WERI-Rb-1 (cell line): ENCODE data around the gene PI4K2A.

Experiments used
- DNase-seq: peaks from one replicate; pipeline ENCODE4 v3.0.0-alpha.2; 2020
- H3K27ac ChIP-seq: fragments of 250-450 bp; sonication (Bioruptor Pico); 2 replicates; pipeline ENCODE4 v1.5.1; 2020; ENCODE audit warnings: mild to moderate bottlenecking, moderate library complexity
- H3K27me3 ChIP-seq: fragments of 250-450 bp; sonication (Bioruptor Pico); 2 replicates; pipeline ENCODE4 v1.5.1; 2021; ENCODE audit warnings: mild to moderate bottlenecking, low read depth, moderate library complexity; ENCODE audit not compliant: insufficient read depth, severe bottlenecking
- H3K36me3 ChIP-seq: fragments of 250-450 bp; sonication (Bioruptor Pico); 2 replicates; pipeline ENCODE4 v1.5.1; 2020; ENCODE audit warnings: mild to moderate bottlenecking, moderate library complexity
- H3K4me3 ChIP-seq: 2 replicates; pipeline ENCODE4 v1.5.1; 2011; ENCODE audit warnings: low read depth, mild to moderate bottlenecking, control low read depth, low read length
- H3K9me3 ChIP-seq: fragments of 250-450 bp; sonication (Bioruptor Pico); 2 replicates; pipeline ENCODE4 v1.5.1; 2021; ENCODE audit warnings: mild to moderate bottlenecking, moderate library complexity; ENCODE audit not compliant: severe bottlenecking
- TF ChIP-seq, protein P1 (sequence below): IDR thresholded peaks from 2 replicates; pipeline ENCODE4 v1.5.1; 2011; ENCODE audit warnings: low read depth, mild to moderate bottlenecking, control low read depth, inconsistent platforms, low read length

Gene PI4K2A

DNA sequence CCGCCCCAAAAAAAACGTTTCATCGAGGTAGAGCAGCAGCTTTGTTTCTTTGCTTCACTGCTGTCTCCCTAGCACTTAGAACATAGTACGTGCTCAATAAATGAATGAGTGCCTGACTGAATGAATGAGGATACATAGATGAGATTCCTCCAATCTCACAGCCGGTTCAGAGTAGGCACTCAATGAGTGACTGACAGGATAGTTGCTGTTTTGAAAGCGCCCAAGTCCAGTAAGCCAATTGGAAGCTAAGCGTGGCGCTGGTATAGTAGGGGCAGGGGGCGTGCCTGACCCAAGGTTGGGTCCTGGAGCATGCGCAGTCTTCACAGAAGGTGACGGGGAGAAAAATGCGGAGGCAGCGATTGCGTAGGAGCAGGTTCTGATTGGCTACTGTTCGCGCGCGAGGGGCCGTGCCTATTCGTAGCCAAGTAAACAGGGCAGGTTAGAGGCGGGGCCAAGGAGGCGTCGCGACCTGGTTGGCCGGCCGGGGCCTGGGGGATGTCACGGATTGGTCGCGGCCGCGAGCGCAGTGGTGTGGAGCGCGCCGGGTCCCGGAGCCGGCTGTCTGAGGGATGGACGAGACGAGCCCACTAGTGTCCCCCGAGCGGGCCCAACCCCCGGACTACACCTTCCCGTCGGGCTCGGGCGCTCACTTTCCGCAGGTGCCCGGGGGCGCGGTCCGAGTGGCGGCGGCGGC is at the start of gene PI4K2A:
Gene PI4K2A (plus strand): TSS at position 498 of the 694 bp plus-strand sequence. CDS start 72 bp downstream, at position 570.
- H3K27me3 ChIP-seq = no peaks in the 10 kb centered on the region
- no peaks in the 10 kb centered on the region for H3K9me3 ChIP-seq
- H3K4me3 ChIP-seq = peak within 1 kb of the TSS; percentile 83
- TF ChIP-seq, protein P1, sequence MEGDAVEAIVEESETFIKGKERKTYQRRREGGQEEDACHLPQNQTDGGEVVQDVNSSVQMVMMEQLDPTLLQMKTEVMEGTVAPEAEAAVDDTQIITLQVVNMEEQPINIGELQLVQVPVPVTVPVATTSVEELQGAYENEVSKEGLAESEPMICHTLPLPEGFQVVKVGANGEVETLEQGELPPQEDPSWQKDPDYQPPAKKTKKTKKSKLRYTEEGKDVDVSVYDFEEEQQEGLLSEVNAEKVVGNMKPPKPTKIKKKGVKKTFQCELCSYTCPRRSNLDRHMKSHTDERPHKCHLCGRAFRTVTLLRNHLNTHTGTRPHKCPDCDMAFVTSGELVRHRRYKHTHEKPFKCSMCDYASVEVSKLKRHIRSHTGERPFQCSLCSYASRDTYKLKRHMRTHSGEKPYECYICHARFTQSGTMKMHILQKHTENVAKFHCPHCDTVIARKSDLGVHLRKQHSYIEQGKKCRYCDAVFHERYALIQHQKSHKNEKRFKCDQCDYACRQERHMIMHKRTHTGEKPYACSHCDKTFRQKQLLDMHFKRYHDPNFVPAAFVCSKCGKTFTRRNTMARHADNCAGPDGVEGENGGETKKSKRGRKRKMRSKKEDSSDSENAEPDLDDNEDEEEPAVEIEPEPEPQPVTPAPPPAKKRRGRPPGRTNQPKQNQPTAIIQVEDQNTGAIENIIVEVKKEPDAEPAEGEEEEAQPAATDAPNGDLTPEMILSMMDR = no peak
- peak; percentile 99 for DNase-seq
- H3K36me3 ChIP-seq = peaks cover 21% of the 10 kb centered on the region
- H3K27ac ChIP-seq = peak within 1 kb of the TSS; percentile 43; the same call in 1 of the 2 replicates

DNA sequence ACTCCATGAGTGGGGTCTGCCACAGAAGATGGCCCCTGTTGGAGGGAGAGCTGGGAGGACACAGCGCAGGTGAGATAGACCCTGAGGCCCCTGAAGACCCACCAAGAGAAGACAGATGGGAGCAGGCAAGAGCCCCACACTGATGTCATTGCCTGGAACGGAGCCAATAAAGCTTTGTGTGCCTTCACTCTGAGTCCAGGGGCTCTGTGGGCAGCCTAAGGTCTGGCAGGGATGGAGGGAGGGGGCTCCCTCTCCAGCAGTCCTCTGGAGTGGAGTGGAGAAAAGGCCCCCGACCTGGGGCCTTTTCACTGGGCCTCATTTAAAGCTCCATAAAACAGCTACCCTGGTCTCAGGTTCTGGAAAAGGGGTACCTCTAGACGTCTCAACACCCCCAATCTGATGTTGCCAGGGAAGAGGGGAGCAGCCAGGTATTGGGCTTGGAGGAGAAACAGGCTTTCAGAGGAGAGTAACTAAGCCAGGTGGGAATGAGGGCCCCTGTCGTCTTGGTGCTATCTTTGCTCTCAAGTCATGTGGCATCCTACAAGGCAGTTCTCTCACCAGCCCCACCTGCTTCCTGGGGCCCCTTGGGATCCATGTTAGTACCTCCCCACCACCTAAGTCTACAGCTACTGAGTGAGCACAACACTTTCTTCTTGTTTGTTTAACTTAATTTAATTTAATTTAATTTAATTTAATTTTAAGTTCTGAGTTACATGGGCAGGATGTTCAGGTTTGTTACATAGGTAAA is 49.5 kb upstream of the PI4K2A start:
- H3K9me3 ChIP-seq = no peaks in the 10 kb centered on the region
- TF ChIP-seq, protein P1 = no peak
- no peak for DNase-seq

DNA sequence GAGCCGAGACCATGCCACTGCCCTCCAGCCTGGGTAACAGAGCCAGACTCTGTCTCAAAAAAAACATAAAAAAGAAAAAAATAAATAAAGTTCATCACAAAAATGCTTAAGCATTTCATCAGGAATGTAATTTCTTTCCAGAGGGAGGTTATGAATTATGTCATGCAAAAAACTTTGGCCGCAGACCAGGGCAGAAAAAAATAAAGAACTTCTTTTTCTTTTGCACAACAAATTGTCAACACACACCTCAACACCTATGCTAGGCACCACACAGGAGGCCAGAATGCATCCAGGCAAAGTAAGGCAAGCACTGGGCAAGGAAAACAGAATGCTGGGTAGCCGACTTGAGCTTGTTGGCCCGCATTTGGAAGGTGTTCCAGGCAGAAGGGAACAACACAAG is 47.0 kb upstream of the PI4K2A start:
- Histone ChIP-seq H3K4me3 (no peak overlapping the region), H3K9me3 (no peaks in the 10 kb centered on the region), H3K36me3 (no peaks in the 10 kb centered on the region), H3K27me3 (no peaks in the 10 kb centered on the region), H3K27ac (no peak overlapping the region)
- no peak for DNase-seq
- TF ChIP-seq, protein P1 = no peak

More for the DNA sequence above, 49.5 kb upstream of the PI4K2A start:
- H3K27me3 ChIP-seq = no peaks in the 10 kb centered on the region
- H3K4me3 ChIP-seq = no peak overlapping the region
- H3K36me3 ChIP-seq = no peaks in the 10 kb centered on the region
- H3K27ac ChIP-seq = no peak overlapping the region

DNA sequence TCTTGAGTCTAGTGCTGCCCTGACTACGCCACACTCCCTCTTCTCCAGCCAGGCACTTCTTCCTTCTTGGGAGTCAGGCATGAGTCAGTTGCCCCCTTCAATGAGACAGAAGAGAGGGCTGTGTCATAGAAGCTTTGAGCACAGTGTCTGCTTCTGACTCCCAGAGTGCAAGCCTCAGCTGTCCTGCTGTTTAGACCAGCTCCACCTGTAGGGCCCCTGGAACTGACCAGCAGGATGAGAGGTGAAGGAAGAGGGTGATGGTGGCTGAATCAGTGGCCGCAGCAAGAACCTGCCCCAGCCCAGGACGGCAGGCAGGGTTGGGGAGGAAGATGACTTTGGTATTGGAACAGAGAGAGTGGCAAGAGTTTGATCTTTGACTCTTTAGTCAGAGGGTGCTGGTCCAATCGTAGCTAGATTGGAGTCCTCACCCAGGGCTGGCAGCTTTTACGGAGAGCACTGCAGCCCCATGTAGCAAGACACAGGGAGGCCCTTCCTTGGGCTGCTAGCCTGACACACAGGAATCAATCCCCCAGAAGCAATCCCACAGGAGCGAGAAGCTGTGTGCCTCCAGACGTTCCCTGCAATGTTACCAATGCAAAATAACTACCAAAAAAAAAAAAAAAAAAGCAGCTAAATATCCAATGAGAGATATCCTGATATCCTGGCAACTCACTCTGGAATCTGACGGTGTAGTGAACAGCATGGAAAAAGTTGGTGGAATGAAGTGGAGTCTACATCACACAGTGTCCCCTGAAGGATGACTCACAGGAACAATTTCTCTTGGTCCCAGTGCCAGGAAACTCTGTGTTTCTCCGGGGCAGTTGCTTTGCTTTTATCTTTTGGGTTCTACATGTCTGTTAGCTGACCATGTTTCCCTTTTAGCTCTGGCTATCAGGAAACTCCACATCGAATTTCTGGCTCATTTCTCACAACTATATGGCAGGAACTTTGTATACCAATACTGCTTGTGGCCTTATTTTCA is 44.1 kb upstream of the PI4K2A start:
- Histone ChIP-seq H3K27me3 (no peaks in the 10 kb centered on the region), H3K27ac (no peak overlapping the region), H3K36me3 (no peaks in the 10 kb centered on the region), H3K9me3 (no peaks in the 10 kb centered on the region), H3K4me3 (no peak overlapping the region)
- DNase-seq = no peak
- TF ChIP-seq, protein P1 = no peak

DNA sequence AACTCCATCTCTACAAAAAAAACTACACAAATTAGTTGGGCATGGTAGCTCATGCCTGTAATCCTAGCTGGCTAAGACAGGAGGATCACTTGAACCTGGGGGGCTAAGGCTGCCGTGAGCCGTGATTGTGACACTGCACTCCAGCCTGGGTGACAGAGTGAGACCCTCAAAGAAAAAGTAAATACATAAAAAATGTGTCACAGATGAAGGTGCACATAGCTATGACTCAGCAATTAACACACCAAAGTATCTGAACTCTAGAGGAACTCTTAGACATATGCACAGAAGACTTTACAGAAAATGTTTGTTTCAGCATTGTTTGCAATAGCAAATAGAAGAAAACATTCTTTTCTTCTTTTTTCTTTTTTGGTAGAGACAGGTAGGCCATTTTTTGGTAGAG is 42.7 kb upstream of the PI4K2A start:
- no peak for DNase-seq
- TF ChIP-seq, protein P1 = no peak
- no peaks in the 10 kb centered on the region for H3K36me3 ChIP-seq
- no peak overlapping the region for H3K4me3 ChIP-seq
- no peaks in the 10 kb centered on the region for H3K27me3 ChIP-seq
- H3K27ac ChIP-seq = no peak overlapping the region
- H3K9me3 ChIP-seq = no peaks in the 10 kb centered on the region
